DMS 273 treated with DMSO at 0.1 percent for 48 hours (cell line): Measurements from ENCODE around the gene GATA2.

Experiments
- DNase-seq: peaks from one replicate; lab custom pipeline; 2025; lab: John Stamatoyannopoulos, UW

GATA2 gene

DNA sequence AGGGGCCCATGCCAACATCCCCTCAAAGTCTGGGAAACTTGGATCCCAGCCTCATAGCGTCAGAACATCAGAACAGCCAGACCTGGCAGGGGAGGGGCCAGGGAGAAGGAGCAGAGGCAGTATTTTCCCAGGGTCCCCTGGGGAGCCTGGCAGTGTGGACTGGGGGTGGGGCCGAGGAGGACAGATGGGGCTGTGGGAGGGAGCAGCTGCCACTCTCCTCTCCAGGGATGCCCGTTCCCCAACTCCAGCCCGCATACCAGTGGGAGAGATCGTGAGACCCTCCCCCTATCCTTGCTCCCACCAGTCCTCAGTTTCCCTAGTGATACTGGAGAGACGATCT, 19.9 kb downstream of the GATA2 start:
- peak; percentile 86 for DNase-seq

DNA sequence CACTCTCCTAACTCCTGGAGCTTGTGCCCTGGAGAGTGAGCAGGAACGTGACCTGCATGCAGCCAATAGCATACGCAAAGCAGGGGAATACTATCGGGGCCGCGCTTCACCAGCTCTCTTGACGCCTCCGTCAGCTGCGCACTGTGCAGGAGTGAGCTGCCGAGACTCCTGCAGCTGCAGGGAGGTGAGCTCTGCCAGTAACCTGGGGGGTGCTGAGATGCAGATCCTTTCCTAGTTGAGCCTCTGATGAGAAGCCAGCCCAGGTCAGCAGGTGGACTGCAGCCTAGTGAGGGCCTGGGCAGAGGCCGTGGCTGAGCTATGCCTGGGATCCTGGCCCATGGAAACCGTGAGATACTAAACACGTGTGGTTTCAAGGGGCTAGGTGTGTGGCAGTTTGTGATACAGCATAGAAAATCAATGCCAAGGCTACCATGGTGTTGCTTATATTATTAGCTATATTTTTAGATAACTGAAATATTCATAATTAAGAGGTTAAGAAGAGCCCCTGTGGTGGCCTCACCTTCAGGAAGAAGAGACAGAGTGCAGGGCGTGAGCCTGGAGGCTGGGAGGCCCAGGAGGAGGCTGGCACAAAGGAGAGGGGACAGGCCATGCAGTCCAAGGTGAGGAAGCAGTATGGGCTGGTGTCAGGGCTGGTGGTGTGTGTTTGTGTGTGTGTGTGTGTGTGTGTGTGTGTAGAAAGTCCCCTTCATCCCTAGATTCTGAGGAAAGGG, 20.4 kb downstream of the GATA2 start:
- DNase-seq: no peak

DNA sequence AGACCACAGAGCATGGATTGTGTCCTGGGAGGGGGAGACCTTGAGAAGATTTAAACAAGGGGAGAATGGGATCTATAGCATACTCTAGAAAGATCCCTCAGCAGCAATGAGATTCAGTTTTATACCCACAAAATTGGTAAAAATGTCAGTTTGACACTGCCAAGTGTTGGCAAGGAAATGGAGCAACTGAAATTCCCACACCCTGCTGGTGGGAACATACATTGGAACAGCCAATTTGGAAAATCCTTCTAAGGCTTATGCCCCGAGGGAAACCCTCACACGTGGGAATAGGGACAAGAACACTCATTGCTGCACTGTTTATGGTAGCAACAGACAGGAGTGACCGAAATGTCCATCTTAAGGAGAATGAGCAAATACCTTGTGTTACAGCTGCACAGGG, 21.3 kb downstream of the GATA2 start:
- DNase-seq: no peak

- no peak for DNase-seq
Measured at GRCh38 chr3:128471110-128471509, 21.9 kb downstream of the GATA2 start.

DNA sequence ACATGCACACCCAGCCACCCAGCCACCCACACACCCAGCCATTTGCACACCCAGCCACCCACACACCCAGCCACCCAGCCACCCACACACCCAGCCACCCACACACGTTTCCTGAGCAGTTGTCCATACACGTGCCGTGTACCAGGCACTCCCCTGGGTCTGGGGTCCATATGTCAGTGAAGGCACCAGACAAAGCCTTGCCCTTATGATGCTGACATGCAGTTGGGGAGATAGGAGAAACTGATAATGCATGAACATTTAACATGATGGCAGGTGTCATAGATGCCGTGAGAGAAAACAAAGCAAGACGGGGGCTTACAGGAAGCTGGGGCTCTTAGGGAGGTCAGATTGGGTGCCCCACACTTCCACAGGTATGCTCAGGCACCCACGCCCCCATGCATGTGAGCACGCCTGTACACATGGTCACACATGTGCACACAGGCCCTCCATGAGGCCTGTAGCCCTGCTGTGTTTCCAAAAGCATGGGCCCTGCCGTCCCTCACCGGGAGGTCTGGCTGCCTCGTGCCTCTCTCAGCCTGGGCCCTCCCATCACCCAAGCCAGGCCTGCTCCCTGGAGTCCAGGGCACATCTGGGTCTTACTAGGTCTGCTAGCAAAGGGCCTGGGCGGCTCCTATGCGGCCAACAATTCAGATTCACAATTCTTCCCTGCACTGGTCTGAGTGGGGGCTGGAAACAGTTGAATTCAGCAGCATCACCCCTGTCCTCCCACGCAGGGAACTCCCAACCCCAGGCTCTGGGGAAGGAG, 22.7 kb downstream of the GATA2 start:
- DNase-seq: no peak

- DNase-seq: no peak
Measured at GRCh38 chr3:128469556-128469955, 23.4 kb downstream of the GATA2 start.

DNA sequence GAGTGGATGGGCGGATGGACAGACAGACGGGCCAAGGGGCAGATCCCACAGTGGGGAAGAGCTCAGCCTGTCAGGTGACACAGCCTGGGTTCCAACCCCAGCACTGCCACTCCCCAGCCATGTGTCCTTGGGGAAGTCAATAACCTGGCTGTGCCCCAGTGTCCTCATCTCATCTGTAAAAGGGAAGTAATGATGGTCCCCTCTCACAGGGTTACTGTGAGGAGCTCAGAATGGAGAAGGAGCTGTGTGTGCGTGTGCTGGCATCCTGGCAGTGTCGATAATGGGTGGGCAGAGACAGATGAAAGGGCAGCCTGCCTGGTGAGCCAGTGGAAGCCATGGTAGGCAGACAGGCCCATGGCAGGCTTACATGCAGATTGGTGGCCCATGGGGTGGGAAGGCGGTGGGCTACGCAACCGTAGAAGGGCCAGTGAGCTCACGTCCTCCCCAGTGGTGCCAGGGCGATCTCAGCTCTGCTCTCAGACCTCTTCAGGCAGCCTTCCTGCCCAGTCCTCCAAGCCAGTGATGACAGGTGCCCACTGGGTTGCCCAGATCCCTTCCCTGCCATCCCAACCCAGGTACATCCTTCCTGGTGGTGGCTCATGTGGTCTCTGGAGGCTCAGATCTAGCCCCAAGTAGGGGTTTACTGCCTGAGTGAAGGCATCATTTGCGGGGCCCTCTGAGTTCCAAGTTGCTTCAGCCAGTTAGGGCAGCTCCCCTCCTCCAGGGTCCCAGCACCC, 24.0 kb downstream of the GATA2 start:
- DNase-seq: no peak

DNA sequence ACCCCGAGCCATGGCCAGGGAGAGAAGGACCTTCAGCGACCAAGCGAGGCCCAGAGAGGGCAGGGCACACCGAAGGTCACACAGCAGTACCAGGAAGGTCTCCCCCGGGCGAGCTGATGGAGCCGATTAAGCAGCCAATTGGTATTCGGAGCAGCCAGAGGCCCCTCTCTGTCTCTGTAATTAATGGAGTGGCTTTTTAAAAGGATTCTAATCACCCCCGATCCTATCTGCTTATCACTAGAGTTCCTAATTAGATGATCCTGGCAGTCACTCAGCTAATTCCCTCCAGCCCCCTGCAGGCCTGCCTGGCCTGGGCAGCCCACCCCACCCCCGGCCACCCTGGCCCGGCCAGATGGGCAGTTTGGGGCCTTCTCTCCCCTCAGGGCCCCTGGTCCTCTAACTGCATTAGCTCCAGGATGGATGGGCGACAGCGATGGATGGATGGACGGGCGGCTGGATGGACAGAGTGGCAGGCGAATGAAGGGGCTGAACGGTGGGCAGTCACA, 24.7 kb downstream of the GATA2 start:
- no peak for DNase-seq

DNA sequence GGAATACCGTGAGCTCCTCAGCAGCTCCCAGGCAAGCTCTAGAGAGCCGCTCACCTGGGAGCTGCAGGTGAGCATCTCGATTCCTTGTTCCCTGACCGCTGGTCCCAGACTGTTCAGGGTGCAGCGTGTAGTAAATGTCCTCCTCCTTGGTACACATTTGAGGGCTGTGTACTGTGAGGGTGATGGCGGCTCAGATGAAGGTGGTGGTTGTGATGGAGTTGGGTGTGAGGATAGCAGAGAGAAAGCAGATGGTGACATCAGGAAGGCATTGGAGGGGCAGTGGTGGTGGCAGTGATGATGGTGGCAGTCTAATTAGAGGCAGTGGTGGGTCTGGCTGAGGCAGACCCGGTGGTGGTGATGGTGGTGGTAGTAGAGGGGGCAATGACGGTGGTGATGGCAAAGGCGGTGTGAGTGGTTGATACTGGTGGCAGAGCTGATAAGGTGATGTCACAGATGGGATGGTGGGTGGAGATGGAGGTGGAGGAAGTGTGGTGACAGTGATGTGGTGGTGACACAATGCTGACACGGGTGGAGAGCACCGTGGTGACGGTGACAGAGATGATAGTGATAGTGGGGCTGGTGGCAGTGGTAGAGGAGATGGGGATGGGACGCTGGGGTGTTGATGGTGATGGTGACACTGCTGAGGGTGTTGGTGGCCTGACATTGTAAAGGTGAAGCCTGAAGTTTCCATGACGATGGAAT, 26.0 kb downstream of the GATA2 start, which contains the start of gene DNAJB8:
DNAJB8 (minus strand) TSS at position 51 of the 702 bp plus-strand sequence. CDS start 3,645 bp downstream, outside the sequence.
- no peak for DNase-seq

- DNase-seq: no peak
Measured at GRCh38 chr3:128464702-128465101, 28.3 kb downstream of the GATA2 start.

- no peak for DNase-seq
Measured at GRCh38 chr3:128464188-128464587, 28.8 kb downstream of the GATA2 start.

GRCh38 chr3:128463771-128464170, 29.2 kb downstream of the GATA2 start:
- DNase-seq: no peak

- no peak for DNase-seq
Measured at GRCh38 chr3:128463354-128463753, 29.6 kb downstream of the GATA2 start.

DNA sequence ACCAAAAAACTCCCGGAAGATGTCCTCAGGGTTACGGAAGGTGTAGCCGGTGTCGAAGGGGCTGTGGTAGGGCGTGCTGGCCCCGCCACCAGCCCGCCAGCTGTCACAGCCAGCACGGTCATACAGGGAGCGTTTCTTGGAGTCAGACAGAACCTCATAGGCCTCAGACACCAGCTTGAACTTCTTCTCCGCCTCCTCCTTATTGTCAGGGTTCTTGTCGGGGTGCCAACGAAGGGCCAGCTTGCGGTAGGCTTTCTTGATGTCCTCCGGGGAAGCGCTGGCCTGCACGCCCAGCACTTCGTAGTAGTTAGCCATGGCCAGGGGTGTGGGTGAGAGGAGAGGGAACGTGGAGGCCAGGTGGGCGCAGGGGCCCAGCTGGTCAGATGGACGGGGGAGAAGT, 30.1 kb downstream of the GATA2 start:
- no peak for DNase-seq

GRCh38 chr3:128462341-128462910, 30.6 kb downstream of the GATA2 start:
- DNase-seq: no peak

GRCh38 chr3:128461731-128462130, 31.3 kb downstream of the GATA2 start:
- DNase-seq: no peak

DNA sequence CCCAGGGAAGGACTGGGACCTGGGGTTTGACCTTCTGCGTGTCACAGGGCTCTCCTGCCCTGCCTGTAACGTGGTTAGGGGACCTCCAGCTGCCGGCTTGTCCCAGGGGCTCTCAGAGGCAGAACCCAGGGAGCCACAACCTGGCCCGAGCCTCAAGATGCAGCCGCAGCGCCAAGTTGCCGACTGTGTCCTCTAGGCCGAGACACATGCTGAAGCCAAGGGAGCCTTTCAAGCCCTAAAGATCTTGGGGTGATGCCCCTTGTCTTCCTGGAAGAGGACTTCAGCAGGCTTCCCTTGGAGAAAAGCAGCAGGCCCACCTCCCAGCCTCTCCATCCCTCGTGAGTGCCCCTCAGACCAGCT, 33.6 kb downstream of the GATA2 start:
- no peak for DNase-seq

- DNase-seq: no peak
Measured at GRCh38 chr3:128458746-128459460, 34.1 kb downstream of the GATA2 start.

GRCh38 chr3:128457937-128458336, 35.1 kb downstream of the GATA2 start:
- DNase-seq: no peak

DNA sequence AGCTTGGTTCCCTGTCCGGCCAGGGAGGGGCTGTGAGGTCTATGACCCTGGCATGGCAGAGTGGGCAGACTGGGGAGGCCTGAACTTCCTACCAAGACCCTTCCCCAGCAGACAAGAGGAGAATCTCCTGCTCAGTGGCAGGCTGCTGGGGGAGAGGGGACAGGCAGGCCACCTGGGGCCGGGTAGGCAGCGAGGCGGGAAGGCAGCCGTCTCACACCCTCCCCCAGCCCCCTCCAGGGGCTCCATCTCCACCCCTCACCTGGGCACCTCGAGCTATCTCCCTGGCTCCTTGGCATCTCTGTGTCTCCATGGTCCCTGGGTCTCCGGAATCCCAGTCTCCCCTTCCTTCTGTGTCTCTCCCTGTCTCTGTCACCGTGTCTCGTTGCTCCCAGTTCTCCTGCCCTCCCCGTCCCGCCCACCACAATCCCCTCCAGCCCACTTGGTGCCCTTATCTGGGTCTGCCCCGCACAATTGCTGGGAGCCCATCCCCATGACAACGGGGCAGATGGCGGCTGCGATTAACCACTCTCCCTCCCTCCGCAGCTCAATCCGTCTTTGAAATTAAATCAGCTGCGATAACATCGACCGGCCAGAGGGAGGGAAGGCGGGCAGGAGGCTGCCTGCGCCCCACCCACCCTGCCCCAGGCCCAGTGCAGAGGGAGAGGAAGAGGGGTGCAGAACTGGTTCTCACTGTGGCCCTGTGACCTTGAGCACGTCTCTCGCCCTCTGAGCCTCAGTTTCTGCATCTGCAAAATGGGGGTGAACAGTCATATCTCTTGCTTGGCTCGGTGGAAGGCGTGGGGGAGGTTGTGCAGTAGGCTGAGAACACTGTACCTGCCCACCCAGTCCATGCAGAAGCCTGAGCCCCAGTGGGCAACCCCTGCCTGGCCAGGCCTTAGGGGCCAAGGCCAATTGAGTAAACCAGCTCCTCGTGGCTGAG, 36.0 kb downstream of the GATA2 start:
- peak; percentile 62 for DNase-seq
